Spleen (tissue), 11 donors: ENCODE measurements around the gene RSAD1. TPM values are rescaled to one million over a fixed set of nuclear protein-coding genes. Genes with fewer than 3 reads are reported as not detected.

ENCODE experiments used
- DNase-seq: peaks from one replicate; pipeline ENCODE4 v3.0.0-alpha.2; 2020
- H3K27ac ChIP-seq, 8 donors: fragments of 200-600 bp; sonication (generic) in 7 of 8; 1 replicate in 4 of 8; 2 replicates in 4 of 8; pipeline versions ENCODE4 v1.5.0 to v1.8.0; 2016 to 2021; ENCODE audit warnings: inconsistent platforms in 4 of 8, mild to moderate bottlenecking in 4 of 8, moderate library complexity in 1 of 8
- H3K27me3 ChIP-seq, 7 donors: fragments of 200-600 bp; sonication (generic) in 6 of 7; replicated peaks in 1 of 7; 1 replicate in 4 of 7; 2 replicates in 3 of 7; pipeline versions ENCODE4 v1.5.0 to v1.8.0; 2016 to 2021; ENCODE audit warnings: inconsistent platforms in 3 of 7, mild to moderate bottlenecking in 1 of 7
- H3K36me3 ChIP-seq, 6 donors: fragments of 200-600 bp; sonication (generic) in 5 of 6; 1 replicate in 4 of 6; 2 replicates in 2 of 6; pipeline versions ENCODE4 v1.5.0 to v1.8.0; 2016 to 2021; ENCODE audit warnings: inconsistent platforms in 2 of 6
- H3K4me1 ChIP-seq, 6 donors: fragments of 200-600 bp; sonication (generic) in 5 of 6; 1 replicate in 3 of 6; 2 replicates in 3 of 6; pipeline versions ENCODE4 v1.5.0 to v1.8.0; 2016 to 2021; ENCODE audit warnings: inconsistent platforms in 3 of 6
- H3K4me3 ChIP-seq, 8 donors: fragments of 200-600 bp; sonication (generic) in 7 of 8; 1 replicate in 4 of 8; 2 replicates in 4 of 8; pipeline versions ENCODE4 v1.5.0 to v1.8.0; 2016 to 2021; ENCODE audit warnings: inconsistent platforms in 4 of 8, mild to moderate bottlenecking in 4 of 8, moderate library complexity in 2 of 8
- H3K9me3 ChIP-seq, 8 donors: fragments of 200-600 bp; sonication (generic) in 7 of 8; 1 replicate in 4 of 8; 2 replicates in 4 of 8; pipeline versions ENCODE4 v1.5.0 to v1.8.0; 2016 to 2021; ENCODE audit warnings: inconsistent platforms in 4 of 8
- CTCF ChIP-seq, 11 experiments: fragments of 200-600 bp in 7 of 11; fragments of 450-650 bp in 4 of 11; sonication (generic) in 4 of 11; IDR thresholded peaks in 8 of 11; conservative IDR thresholded peaks in 3 of 11; 1 replicate in 7 of 11; 2 replicates in 4 of 11; pipeline versions ENCODE4 v1.4.0 to v1.8.0; 2016 to 2021; ENCODE audit warnings: antibody characterized with exemption in 11 of 11, inconsistent platforms in 4 of 11, mild to moderate bottlenecking in 1 of 11
- POLR2A ChIP-seq, 3 donors: fragments of 450-650 bp; IDR thresholded peaks; one replicate each; pipeline ENCODE4 v1.5.1; 2017; ENCODE audit warnings: antibody characterized with exemption in 3 of 3, mild to moderate bottlenecking in 1 of 3
- POLR2AphosphoS5 ChIP-seq, 3 donors: sonication (generic); formaldehyde crosslinking; IDR thresholded peaks; one replicate each; pipeline ENCODE4 v1.5.1; 2017; ENCODE audit warnings: antibody characterized with exemption in 3 of 3
- WGBS, 5 donors: extraction: QIAGEN DNeasy Blood & Tissue Kit in 3 of 5; methylation state at CpG; one replicate each; pipeline versions ENCODE4 v1.1.5 to v1.1.7; 2013 to 2018; 5-methylcytosine and 5-hydroxymethylcytosine counted together
- intact Hi-C: fragments of 100-400 bp; cut with DNase I; formaldehyde crosslinking; loops from one replicate; pipeline ENCODE4 v1.15.0; 2023; ENCODE audit warnings: low total_unique reads
- polyA plus RNA-seq, 3 donors: library from polyadenylated mRNA; stranded (reverse); fragments of 200-250 nt; gene quantifications; one replicate each; pipeline ENCODE4 v1.2.1, GENCODE V29; 2013
- total RNA-seq, 7 donors: library from RNA; depleted of rRNA in 3 of 7; stranded (reverse); fragments of >200 nt in 3 of 7; fragmentation: NEBNext Ultra II Directional in 4 of 7; extraction: Animal tissue kit (Norgen Biotek cat#: 25700) in 4 of 7; gene quantifications; one replicate each; pipeline versions ENCODE4 v1.1.0 to v1.2.1, GENCODE V29; 2016 to 2021
- donor health status: healthy with polysubstance abuse.
- donor health status: DM: no; HTN: no; CAD: no; lungs with moderate emphysema.
- donor health status: DM: no; HTN: no; CAD: no.
- donor health status: Bipolar disorder and iron deficiency.
- donor health status: healthy.
- donor health status: DM: no; HTN: no; CAD: no.
- donor health status: DM: yes; HTN: yes; CAD: no.

RSAD1 gene
- total and polyA plus RNA-seq, 10 donors = 24.1 to 56.2 (median 38.8) TPM

- H3K4me1 ChIP-seq = peaks cover 0 to 20% (median 13%) of the 10 kb centered on the region in 6 donors
- DNase-seq = no peak
- H3K27ac ChIP-seq = no peak overlapping the region
- TF ChIP-seq POLR2AphosphoS5 (IDR thresholded peaks at IDR 0.05) (no peak), POLR2A (IDR thresholded peaks at IDR 0.05) (no peak), CTCF (IDR thresholded peaks at IDR 0.05 in 8 of 11, conservative IDR thresholded peaks at IDR 0.05 in 3 of 11) (no peak)
- peaks cover 0 to 32% (median 0%) of the 10 kb centered on the region in 6 donors for H3K36me3 ChIP-seq
- peaks cover 0 to 30% (median 19%) of the 10 kb centered on the region in 7 donors for H3K27me3 ChIP-seq
- intact Hi-C loops = no loop called here
- no peak overlapping the region for H3K4me3 ChIP-seq
- WGBS, 5 donors = 87 to 98% (median 89%) methylated on average over 8 to 9 of the region's 9 CpGs
- no peaks in the 10 kb centered on the region for H3K9me3 ChIP-seq
These were observed 13.0 kb upstream of the RSAD1 start for GRCh38 chr17:50465635-50466034.

GRCh38 chr17:50466371-50467113 is 12.1 kb upstream of the RSAD1 start:
- Histone ChIP-seq H3K4me1 (peaks cover 0 to 20% (median 13%) of the 10 kb centered on the region in 6 donors), H3K27ac (no peak overlapping the region), H3K4me3 (no peak overlapping the region), H3K36me3 (peaks cover 0 to 34% (median 0%) of the 10 kb centered on the region in 6 donors), H3K9me3 (no peaks in the 10 kb centered on the region), H3K27me3 (peaks cover 0 to 30% (median 19%) of the 10 kb centered on the region in 7 donors)
- DNase-seq = peak; percentile 51
- intact Hi-C loops = no loop called here
- 78 to 89% (median 86%) methylated on average over 9 of the region's 9 CpGs for WGBS, 5 donors
- no peak for TF ChIP-seq POLR2A (IDR thresholded peaks at IDR 0.05)

- TF ChIP-seq CTCF (IDR thresholded peaks at IDR 0.05 in 8 of 11, conservative IDR thresholded peaks at IDR 0.05 in 3 of 11) = no peak
- TF ChIP-seq POLR2AphosphoS5 (IDR thresholded peaks at IDR 0.05) = no peak
- TF ChIP-seq POLR2A (IDR thresholded peaks at IDR 0.05) = no peak
- Histone ChIP-seq H3K9me3 (no peaks in the 10 kb centered on the region), H3K36me3 (peaks cover 0 to 36% (median 0%) of the 10 kb centered on the region in 6 donors), H3K27me3 (peaks cover 0 to 30% (median 19%) of the 10 kb centered on the region in 7 donors), H3K27ac (no peak overlapping the region), H3K4me1 (peaks cover 0 to 20% (median 13%) of the 10 kb centered on the region in 6 donors), H3K4me3 (no peak overlapping the region)
- intact Hi-C loops = no loop called here
- DNase-seq = peak; percentile 43
- 81 to 91% (median 82%) methylated on average over 7 of the region's 7 CpGs for WGBS, 5 donors
These were observed 11.4 kb upstream of the RSAD1 start for GRCh38 chr17:50467114-50467854.

- DNase-seq = no peak
- Histone ChIP-seq H3K4me1 (peaks cover 0 to 20% (median 13%) of the 10 kb centered on the region in 6 donors), H3K4me3 (no peak overlapping the region), H3K36me3 (peaks cover 0 to 36% (median 0%) of the 10 kb centered on the region in 6 donors), H3K27me3 (peaks cover 0 to 30% (median 19%) of the 10 kb centered on the region in 7 donors), H3K9me3 (no peaks in the 10 kb centered on the region), H3K27ac (no peak overlapping the region)
- TF ChIP-seq POLR2AphosphoS5 (IDR thresholded peaks at IDR 0.05) (no peak), CTCF (IDR thresholded peaks at IDR 0.05 in 8 of 11, conservative IDR thresholded peaks at IDR 0.05 in 3 of 11) (no peak), POLR2A (IDR thresholded peaks at IDR 0.05) (no peak)
- 74 to 89% (median 83%) methylated on average over 11 to 13 of the region's 13 CpGs for WGBS, 5 donors
- intact Hi-C loops = no loop called here
These were observed 10.8 kb upstream of the RSAD1 start for GRCh38 chr17:50467855-50468303.
